Right forelimb (tissue), 1 donor: ENCODE measurements around the gene AKNA.

Experiments
- DNase-seq: peaks from one replicate; pipeline ENCODE4 v3.0.0-alpha.2; 2018

AKNA gene

DNA sequence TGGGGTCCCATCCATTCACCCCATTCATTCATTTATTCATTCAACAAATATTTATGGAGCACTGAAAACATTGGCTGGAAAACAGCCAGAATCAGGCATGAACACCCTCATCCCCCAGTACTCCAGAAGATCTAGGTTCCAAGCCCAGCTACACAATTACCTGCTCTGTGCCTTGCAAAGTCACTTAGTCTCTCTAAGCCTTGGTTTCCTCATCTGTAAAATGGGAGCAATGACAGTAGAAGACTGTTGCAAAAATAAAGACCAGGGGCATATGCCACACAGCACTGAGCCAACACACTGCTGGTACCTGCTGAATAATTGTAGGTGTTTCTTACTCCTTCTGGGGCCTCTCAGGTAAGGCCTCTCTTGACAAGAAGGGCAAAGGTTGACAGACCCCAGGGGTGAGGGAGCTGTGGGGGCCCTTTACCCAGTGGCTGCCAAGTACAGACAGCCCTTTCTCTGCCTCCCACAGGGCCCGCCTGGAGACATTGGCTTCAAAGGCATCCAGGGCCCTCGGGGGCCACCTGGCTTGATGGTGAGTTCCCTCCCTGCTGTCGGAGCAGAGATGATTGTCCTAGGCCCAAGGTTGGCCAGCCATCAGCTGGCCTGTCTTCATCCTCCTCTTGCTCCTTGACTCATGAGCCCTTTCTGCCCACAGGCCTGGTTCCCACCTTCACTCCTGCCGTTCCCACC is 87.5 kb downstream of the AKNA start:
- peak; percentile 25 for DNase-seq

DNA sequence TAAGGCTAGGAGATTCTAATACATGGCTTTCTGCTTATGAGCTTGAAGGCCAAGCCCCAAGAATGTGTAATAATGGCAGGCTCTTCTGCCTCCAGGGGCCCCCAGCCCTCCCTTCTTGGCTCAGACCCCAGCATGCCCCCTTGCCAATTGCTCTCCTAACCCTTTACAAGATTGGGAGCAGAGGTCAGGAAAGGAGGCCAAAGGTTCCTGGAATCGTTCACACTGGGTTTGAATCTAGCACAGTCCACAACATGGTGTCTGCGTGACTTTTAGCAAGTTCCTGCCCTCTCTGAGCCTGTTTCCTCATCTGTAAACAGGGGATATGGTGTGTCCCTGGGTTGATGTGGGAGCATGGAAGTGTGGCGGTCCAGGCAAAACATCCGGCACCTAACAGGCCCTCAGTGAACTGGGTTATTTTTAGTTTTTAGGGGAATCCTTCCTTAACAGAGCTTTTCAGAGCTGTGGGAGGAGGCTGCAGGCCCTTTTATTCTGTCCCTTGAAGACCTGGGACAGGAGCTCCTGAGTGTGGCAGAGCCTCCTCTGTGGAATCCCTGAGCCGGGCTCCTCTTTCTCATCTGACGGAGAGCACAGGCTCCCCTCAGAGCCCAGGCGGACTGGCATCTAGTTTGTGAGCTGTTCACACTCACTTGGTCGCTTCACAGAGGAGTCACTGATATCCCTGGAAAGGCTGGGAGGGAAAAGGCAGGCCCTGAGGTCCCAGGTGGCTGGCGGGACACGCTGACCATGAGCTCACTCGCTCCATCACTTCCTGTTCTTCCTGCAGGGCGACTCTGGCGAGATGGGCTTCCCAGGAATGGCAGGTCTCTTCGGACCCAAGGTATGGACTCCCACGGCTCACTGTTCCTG is 88.3 kb downstream of the AKNA start:
- peak; percentile 32 for DNase-seq

DNA sequence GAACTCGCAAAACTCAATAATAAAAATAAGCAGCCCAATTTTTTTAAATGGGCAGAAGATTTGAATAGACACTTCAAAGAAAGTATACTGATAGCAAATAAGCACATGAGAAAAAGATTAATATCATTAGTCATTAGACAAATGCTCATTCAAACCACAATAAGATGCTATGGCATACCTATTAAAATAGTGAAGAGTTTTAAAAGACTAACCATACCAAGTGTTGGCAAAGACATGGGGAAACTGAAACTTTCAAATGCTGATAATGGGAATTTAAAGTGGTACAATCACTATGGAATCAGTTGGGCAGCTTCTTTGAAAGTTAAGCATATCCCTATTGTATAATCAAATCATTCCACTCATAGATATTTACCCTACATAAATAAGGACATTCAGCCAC is 91.4 kb downstream of the AKNA start:
- no peak for DNase-seq

DNA sequence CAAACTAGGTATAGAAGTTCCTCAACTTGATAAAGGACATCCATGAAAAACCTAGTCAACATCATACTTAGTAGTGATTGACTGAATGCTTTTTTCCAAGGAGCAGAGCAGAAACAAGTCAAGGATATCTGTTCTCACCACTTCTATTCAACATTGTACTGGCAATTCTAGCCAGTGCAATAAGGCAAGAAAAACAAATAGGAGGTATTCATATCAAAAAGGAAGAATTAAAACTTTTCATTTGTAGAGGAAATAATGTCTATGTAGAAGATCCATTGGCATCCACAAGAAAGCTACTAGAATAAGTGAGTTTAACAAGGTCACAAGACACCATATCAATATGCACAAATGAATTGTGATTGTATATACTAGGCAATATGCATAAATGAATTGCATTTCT is 93.1 kb downstream of the AKNA start:
- no peak for DNase-seq

DNA sequence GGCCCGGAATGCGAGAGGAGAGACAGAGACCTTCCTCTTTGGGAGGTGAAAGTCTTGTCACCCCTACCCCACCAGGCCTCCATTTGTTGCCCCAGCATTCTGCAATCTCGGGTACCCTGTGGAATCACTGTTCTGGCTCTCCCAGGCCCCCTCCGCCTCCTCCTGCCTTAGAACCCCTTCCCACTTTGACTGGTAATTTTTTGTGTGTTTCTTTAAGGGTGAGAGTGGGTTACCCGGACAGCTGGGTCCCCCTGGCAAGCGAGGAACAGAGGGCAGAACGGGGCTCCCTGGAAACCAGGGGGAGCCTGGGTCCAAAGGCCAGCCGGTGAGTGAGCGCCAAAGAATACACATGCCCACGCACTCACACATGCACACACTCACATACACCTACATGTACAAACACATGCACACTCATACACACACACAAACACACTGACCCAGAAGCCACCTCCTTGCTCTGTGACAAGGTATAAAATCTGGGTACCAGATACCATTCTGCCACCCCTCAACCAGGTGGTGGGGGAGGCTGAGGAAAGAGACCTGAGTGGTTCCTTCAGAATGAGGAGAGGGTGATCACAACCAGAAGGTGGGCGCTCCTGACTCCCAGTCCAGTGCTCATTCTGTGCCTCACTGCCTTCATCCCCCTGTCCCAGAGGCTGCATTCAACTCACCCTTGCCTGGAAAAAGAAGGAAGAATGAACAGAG is 95.7 kb downstream of the AKNA start:
- DNase-seq, result peak; percentile 25

DNA sequence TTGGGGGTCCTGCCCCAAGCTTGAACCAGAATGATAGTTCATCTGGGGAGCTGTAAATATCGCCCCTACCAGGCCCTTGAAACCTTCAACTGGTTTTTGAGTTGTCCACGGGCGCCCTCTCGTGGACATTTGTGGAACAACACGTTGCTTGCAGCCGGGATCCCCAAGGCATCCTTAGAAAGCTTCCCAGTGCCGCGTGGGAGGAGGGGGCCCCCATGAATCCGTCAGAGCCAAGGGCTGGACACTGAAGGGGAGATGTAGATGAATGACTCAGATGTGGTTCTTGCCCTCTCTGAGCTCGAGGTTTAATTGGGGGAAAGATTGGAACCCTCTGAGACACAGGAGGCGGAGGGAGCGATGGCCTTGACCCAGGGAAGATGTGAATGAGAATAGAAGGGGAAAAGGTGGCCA is 96.7 kb downstream of the AKNA start:
- DNase-seq, result peak; percentile 90

DNA sequence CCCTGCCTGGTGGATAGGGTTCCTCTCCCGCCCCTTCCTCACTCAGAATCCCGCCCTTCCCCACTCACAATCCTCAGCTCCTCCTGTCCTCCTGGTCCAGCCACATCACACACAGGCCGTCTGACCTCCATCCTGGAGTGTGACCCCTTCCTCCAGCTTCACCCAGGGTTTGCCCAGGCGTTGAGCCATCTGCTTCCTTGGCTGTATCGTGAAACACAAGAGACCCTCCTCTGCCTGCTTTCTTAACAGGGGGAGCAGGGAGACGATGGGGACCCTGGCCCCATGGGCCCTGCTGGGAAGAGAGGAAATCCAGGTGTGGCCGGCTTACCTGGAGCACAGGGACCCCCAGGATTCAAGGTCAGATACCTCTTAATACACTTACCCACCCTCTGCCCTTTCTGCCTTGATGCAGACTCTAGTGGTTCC is 97.2 kb downstream of the AKNA start:
- no peak for DNase-seq

DNA sequence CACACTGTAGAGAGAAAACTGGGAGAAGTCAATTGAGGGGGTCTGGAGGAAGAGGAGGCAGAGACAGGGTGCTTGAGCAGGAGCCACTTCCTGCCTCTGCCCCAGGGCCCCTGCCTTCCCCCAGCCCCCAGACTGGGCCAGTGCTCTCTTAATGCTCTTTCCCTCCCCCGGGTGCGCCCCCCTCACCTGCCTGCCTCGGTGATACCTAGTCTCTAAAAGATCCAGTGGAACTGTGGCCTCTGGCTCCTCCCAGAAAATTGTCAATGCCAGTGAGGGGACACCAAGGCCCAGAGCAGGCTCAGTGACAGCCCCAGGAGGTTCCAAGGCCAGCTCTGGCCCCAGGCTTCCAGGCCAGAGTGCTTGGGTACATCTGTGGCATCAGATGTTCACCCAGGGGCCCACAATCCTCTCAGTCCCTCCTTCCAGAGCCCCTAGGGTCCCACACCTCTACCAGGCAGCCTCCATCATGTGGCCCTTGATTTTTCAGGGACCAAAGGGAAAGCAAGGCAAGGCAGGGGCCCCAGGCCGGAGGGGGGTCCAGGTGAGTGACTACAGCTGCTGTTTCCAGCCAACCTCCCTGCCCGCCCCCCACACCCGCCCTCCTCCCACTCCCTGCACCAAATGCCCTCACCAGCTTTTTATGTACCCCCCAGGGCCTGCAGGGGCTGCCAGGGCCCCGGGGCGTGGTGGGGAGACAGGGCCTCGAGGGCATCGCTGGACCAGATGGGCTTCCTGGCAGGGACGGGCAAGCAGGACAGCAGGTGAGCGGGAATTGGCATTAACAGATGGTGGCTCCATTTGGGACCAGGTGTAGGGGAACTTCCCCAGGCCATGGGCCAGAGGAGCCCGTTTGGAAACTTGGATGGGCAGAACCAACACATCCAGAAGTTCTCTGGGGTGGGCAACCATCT is 98.0 kb downstream of the AKNA start:
- peak; percentile 42 for DNase-seq

DNA sequence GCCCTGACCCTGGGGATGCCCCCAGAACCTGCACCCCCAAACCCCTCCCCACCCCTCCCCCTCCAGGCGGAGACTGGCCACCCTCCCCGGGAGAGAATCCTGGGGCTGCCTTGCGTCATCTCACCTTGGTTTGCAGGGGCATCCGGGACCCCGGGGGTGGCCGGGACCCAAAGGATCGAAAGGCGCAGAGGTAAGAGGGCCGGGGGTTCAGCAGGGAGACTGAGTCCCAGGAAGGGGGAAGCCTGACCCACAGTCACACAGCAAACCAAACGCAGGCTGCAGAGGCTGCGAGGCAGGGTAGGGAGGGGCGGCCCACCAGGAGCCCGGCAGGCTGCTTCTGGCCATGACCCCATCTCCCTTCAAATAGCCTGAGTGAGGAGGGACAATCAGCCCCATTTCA is 98.7 kb downstream of the AKNA start:
- peak; percentile 37 for DNase-seq

DNA sequence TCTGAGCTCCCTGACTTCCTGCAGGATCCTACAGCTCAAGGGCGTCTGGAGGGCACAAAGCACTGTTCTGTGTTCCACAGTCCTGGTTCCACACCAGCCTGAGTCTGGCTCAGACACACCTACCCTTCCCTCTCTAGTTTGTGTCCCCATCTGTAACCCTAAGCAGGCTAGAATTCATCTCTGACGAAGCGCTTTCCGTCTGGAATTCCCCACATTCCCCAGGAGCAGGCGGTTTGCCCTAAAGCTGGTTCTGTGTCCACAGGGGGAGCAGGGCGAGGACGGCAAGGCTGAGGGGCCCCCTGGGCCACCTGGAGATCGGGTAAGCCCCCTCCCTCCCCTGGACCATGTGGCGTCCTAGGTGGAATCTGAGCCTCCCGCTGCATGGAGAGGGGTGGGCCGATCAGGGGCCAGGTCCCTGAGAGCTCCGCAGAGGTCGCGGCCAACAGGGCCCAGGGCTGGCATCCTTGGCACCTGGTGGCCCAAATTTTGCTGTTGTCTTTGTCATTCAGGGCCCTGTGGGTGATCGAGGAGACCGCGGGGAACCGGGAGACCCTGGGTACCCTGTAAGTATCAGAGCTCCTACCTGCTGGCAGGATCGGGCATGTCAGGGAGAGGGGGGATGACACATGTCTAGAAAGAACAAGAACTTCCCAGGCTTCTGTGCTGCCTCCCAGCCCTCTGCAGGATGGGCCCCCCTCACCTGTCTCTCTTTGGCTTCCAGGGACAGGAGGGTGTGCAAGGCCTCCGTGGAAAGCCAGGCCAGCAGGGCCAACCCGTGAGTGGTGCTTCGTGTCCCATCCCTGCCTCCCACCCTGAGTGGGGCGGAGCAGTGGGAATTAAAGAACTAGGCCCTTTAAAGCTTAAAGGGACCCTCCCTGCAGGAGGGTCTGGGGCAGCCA is 99.3 kb downstream of the AKNA start:
- peak; percentile 47 for DNase-seq

DNA sequence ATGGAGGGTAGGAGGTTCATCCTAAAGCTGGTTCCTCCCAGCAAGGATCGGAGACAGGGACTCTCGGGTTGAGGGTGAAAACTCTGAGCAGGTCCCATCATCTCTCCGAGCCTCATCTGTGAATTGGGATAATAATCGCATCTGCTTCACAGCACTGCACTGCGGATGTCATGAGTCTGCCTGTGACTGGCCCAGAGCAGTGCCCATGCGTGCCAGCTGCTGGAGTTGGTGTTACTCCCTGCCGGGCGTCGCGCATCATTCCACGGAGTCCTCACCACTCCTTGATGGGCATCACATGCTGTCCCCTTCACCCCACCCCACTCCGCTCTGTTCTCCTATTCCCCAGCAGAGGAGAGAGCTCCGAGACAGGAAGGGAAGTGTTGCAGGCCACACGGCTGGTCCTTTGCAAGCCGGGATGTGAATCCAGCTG is 100.0 kb downstream of the AKNA start:
- peak; percentile 45 for DNase-seq

DNA sequence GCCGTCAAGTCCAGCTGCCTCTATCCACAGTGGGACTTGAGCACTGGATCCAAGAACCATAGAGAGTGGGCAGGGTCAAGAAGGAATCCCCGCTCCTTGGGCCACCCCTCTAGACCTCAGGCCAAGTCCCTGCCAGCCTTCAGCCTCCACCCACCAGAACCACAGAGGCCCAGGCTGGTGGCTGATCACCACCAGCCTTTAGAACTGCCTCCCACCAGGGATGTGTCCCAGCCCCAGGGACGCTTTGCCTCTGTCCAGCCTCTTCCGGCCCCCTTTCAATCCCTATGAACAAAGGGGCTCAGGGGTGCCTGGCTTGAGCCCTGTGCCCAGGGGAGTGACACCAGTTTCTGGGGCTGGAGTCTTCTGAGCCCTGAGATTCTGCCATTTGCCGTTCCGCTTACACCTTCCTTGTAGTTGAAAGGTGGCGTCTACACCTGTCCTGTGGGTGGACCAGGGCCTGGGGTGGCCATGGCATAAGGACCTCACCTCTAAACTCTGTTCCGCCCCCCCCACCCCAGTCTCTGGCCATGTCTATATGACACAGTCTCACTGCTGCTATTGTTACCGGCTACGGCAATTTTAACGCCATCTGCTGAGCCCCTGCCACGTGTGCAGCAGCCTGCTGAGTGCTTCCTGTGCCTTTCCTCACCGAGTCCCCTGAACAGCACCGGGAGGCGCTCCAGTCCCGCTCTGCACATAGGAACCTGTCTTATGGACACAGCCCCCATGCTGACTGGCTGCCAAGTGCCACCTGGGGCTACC is 100.6 kb downstream of the AKNA start:
- peak; percentile 44 for DNase-seq

DNA sequence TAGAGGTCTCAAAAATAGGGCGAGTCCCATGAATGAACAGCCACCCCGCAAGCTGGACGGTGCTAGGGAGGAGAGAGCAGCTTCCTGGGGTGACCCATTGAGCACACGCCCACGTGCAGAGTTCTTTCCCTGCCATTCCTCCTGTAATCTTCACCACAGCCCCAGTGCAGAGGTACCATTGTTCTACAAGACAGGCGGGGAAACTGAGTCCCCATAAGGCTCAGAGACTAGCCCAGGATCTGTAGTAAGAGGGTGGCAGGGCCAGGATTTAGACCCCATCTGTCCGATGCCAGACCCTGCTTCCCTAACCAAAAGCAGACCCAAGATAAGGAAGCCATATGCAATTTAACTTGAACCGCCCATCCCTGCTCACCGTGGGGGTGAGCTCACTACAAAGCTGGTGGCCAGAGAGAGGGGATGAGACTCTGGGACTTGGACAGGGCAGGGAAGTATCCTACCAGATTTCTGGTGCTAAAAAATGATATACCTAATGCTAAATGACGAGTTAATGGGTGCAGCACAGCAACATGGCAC is 101.6 kb downstream of the AKNA start:
- DNase-seq, result peak; percentile 41

DNA sequence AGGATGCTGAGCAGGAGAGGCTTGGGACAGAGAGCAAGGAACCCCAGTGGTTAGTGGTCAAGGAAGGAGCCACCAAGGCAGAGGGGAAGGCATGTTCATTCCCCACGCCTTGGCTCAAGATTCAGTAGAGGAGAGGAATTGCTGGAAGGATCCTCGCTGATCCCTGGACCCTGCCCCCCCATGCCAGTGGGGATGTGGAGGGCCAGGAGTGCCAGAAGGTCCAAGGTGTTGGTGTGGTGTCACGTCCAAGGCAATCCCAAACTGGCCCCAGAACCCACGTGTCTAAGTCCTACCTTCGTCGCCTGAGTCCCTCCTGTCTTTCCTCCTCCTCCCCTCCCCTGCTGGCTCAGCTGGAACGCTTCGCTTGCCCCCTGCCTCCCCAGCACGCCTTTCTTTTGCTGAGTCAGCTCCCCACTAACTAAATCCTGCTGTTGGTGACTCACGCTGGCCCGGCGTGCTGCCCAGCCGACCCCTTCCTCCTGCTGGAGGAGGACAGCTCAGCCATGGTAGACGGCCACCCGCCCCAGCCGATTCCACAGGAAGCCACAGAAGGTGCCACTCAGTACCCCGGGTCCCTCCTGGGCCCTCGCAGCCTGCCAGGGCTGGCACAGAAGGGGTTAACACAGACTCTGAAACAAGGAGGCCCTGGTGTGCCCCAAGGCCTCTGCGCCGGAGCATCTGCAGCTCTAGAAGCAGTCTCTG is 102.5 kb downstream of the AKNA start:
- peak; percentile 80 for DNase-seq

DNA sequence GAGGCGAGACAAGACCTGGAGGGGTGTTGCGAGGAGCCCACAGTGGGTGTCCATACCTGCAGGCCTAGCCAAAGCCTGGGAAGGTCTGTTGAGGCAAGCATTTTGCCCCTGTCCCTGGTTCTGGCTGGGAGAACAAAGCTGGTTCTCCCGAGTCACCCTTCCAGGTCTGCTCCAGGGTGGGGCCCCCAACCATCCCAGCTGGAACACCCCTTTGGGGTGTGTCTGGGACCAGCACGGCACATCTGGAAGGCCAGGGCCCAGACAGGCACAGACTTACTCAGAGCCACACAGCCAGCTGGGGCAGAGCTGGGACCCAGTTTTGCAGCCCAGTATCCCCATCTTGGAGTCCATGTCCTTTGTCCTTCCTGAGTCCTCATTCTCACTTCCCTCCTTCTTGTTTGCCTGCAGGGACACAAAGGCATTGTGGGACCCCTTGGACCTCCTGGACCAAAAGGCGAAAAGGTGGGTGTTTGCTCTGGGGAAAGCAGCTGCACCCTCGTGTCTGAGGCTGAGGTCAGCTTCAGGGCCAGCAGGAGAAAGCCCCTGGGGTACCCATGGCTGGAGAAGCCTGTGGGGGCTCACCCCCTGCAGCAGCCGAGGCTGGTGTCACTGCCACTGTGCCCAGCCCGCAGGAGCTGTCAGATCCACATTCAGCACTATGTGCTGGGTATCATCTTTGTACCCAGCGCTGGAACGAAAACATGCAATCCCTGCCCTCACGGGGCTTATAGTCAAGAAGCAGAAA is 103.3 kb downstream of the AKNA start:
- peak; percentile 41 for DNase-seq
